GM12892 (cell line): Measurements from ENCODE around the gene PPP1R9A.

Experiments
- DNase-seq: peaks from one replicate; pipeline ENCODE4 v3.0.0; 2011; ENCODE audit not compliant: insufficient read length
- FAIRE-seq: peaks from 2 replicates; lab custom pipeline; 2011; peaks lifted over from hg19 to GRCh38; lab: Jason Lieb, UNC
- POLR2A ChIP-seq: IDR thresholded peaks from 2 replicates; pipeline ENCODE4 v1.6.1; 2011; ENCODE audit warnings: low read depth, low read length, control low read depth
- POLR2AphosphoS5 ChIP-seq: IDR thresholded peaks from 2 replicates; pipeline ENCODE4 v1.6.1; 2011; ENCODE audit warnings: low read depth, low read length, control low read depth
- TAF1 ChIP-seq: IDR thresholded peaks from 2 replicates; pipeline ENCODE4 v1.6.1; 2011; ENCODE audit warnings: low read depth, mild to moderate bottlenecking, control low read depth, low read length, borderline replicate concordance

Gene PPP1R9A

GRCh38 chr7:95342642-95343307, 435.4 kb downstream of the PPP1R9A start:
- no peak for DNase-seq
- no peak for FAIRE-seq
- TF ChIP-seq POLR2AphosphoS5 (no peak), POLR2A (no peak), TAF1 (no peak)
